HG03457 (cell line): Measurements from ENCODE around the gene OSBPL6.

Source experiments
- ATAC-seq: cut with Tn5 transposase; IDR thresholded peaks from one replicate; pipeline ENCODE4 v1.9.1; 2021; ENCODE audit warnings: moderate number of reproducible peaks; ENCODE audit not compliant: unreplicated experiment

Gene OSBPL6

DNA sequence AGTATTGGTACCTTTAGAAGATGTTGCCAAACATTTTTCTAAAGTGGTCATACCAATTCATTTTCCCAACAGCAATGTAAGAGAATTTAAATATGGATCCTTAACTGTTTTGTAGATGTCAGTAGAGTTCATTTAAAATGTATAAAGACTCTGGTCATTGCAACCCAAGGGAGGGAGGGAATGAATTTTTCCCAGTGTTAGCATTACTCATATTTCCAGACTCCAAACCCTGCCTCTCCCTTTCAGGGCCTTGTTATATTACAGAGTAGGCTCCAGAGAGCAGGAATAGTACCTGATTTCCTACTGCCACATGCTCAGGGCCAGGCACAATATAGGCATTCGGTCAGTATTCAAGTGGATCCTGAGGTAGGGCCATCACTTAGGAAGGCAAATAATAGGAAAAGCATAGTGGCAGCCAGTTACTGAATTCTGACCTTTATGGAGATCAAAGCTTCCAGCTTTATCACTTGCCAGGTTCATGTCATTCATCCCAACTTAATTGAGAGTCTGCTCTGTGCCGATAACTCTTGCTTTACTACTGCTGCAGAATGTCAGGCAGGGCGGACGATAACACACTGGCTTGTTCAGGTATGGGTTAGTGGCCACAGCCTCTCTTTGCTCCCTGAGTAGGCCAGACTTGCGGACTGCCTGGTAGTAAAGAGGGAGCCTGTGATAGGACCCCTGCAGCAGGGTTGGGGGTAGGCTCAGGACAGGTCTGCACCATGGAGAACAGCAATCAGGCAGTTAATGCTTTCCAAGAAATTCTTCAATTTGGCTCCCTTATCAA, 75.3 kb downstream of the OSBPL6 start:
- no peak for ATAC-seq

- ATAC-seq: no peak
Observed at GRCh38 chr2:178270338-178270737, 76.0 kb downstream of the OSBPL6 start.

GRCh38 chr2:178271094-178271493, 76.8 kb downstream of the OSBPL6 start:
- no peak for ATAC-seq

DNA sequence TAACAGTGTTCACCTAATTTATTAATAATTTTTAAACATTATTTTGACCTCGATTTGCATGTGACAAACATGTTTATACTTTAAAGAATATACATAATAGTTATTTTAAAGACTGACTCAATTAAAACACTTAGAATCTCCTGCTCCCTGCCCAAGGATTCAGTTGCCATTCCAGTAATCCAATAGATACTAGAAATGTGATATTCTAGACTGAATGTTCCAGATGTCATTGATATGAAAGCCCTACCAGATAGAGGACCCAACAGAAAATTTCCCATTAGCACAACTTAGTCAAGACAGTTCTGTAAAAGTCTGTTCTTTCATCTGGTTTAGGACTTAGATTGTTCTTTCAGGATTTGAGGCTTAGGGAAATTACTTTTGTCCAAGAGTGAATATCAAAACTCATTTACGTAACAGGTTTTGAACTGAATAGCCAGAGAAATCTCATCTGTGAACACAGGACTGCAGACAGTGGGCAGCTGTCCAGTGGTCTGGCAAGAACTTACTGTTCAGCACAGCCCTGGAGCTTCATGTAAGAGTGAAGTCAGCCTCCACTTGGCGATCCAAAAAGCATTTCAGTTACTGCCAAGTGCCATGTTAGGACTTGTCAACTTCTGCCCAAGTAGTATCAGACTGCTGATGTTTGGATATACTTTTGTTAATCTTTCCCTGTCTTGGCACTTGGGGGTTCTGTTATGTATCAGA, 77.5 kb downstream of the OSBPL6 start:
- no peak for ATAC-seq

GRCh38 chr2:178273787-178274360, 79.6 kb downstream of the OSBPL6 start:
- ATAC-seq: no peak

DNA sequence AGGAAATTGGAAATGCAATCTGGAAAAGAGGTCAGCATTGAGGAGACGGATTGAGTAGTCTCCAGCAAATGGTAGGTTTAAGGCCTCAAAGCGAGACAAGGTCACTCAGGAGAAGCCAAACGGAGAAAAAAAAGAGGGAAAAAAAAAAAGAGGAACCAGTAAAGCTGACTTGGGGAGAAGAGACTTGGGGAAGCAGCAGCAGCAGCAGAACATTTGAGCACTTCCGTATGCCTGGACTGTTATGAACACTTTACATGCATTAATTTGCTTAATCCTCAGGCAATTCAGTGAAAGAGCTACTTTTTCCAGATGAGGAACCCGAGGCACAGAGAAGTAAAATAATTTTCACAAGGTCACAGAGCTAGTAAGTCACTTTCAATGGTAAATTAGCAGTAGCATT, 81.3 kb downstream of the OSBPL6 start:
- no peak for ATAC-seq

GRCh38 chr2:178277741-178278197, 83.5 kb downstream of the OSBPL6 start:
- no peak for ATAC-seq

- no peak for ATAC-seq
Observed at GRCh38 chr2:178279142-178279541, 84.8 kb downstream of the OSBPL6 start.

GRCh38 chr2:178279636-178280035, 85.3 kb downstream of the OSBPL6 start:
- ATAC-seq: no peak

GRCh38 chr2:178280244-178280852, 86.0 kb downstream of the OSBPL6 start:
- ATAC-seq: no peak

DNA sequence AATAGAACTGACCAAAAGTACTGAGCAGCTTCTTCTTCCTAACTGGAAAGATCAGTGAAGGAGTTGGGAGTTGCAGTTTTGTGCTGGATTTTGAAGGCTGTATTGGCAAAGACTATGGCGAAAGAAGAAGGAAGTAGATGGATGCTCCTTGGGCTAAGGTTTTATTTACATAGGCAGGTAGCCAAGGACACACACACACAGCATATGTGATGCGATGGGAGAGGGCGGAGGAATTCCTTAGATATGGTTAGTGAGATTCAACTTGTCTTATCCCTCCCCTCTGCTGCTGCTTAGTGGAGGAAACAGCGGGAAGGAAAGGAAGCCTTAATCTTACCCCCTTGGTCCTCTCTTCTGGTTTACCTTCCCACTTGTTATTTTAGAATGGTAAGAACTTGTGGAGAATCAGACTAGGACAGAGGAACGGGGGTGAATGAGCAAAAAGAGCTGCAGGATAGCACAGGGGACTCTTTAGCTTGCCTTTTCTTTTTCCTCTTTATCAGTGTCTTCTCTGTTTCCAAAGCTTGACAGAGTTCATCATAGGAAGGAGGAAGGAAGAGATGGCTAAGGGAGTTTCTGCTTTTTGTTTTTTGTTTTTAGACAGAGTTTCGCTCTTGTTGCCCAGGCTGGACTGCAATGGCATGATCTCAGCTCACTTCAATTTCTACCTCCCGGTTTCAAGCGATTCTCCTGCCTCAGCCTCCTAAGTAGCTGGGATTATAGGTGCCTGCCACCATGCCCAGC, 87.9 kb downstream of the OSBPL6 start:
- ATAC-seq: no peak

GRCh38 chr2:178283341-178283918, 89.1 kb downstream of the OSBPL6 start:
- no peak for ATAC-seq

DNA sequence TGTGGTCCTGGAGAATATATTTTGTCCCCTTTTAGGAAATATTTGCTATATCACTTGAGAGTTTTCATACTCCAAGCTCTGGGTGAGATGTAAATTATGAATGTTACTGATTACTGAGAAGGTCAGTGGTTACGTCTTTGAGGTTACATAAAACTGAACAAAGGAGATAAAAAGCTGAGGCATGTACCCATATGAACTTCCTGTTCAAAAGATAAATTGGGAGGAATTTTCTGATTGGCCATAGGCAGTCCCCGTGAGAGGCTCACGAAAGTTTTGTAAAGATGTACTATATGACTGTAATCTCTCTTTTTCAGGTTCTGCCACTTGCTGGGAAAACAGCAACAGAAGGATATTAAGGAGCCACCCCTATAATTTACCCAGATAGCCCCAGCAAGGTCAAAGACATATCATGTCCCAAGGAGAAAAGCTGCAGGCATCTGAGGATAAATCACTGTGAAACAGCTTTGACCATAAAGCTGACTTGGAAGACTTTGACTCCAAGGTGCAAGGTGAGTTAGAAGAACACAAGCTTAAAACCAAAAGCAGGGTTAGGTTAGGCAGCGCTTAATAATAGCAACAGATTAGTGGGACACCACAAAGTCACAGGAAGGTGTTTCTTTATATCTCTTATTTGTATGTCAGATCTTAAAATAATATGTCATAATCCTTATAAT, 90.4 kb downstream of the OSBPL6 start:
- ATAC-seq: no peak

DNA sequence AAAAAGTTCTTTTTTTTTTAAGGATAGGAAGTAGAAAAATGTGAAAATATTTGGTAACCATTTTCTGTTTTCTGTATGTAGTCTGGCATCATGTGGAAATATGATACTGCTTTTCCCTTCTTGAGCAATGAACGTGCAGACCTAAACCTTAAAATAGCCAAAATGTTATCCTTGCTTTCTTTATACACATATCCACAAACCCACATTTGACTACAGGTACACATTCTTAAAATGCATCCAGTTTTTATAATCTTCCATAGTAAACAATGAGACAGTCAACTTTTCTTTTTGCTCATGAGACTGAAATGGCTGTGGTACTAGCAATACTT, 90.9 kb downstream of the OSBPL6 start:
- ATAC-seq: no peak

DNA sequence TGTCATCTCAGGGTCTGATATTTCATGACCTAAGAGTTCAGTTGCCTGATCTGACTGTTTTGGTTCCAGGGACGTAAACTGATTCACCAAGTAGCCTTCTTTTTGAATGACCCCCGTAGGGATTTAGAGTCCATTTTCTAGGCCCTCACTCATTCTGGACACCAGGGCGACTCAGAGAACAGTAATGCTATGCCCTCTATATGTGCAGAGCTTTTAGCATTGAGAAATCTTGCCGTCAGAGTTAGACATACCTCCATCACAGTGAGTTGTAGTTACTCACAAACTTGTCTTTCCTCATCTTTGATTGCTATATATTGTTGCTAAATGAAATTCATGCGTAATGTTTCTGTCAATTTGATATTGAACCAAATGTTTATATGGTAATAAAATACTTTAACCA, 92.3 kb downstream of the OSBPL6 start:
- no peak for ATAC-seq

DNA sequence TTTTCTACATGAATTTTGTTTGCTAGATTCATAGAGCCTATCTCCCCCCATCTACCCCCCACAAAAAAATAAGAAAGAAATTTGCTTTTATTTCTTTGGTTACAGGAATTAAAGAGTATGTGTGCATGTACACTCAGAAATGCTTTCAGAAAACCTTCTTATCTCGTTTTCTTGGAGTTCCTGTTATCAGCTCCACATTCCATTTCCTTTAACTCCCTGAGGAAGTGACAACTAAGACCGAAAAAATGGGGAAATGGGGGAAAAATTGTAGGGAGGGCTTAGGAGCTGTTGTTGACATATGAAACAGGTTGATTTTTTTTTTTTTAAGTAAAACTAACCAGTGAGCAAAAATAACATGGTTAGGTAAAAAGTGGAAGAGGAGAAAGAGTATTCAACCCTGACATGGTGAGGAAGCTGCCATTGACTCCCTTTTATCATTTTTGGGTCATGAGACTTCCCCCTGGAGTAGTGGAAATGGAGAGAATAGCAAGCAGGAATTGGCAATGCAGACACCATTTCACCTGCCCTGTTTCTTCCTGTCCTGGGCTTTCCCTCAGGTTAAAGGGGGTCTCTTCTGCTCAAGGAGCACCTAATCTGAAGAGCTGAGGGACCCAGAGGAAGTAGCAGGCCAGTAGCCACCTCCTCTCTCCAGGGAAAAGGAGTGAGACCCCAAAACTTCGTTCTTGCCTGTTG, 93.5 kb downstream of the OSBPL6 start:
- ATAC-seq: no peak

DNA sequence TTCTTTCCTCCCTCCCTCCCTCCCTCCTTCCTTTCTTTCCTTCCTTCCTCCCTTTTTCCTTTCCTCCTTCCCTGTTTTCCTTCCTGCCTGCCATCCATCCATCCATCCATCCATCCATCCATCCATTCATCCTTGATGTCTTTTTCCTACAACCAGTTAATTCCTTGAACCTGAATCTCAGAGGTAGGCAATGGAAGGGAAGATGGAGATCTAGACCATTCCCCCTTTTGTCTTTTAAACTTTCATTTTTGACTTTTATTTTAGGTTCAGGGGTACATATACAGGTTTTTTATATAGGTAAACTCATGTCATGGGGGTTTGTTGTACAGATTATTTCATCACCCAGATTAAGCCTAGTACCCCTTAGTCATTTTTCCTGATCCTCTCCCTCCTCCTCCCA, 97.4 kb downstream of the OSBPL6 start:
- ATAC-seq: no peak

- no peak for ATAC-seq
Observed at GRCh38 chr2:178292586-178292985, 98.3 kb downstream of the OSBPL6 start.

DNA sequence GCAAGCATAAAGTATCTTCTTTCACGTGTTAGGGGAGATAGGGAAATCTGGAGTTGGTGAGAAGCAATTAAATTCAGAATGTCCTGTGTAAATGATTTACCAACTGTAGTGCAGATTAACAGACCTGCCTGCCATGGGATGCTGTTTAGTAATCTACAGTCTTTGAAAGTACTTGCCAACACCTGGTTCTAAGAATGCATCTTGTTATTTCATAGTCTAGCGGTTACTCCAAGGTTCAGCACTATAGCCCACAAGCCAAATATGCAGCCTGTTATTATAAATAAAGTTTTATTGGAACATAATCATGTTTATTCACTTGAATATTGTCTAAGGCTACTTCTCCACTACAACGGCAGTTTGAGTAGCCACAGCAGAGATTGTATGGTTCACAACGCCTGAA, 100.8 kb downstream of the OSBPL6 start:
- no peak for ATAC-seq

DNA sequence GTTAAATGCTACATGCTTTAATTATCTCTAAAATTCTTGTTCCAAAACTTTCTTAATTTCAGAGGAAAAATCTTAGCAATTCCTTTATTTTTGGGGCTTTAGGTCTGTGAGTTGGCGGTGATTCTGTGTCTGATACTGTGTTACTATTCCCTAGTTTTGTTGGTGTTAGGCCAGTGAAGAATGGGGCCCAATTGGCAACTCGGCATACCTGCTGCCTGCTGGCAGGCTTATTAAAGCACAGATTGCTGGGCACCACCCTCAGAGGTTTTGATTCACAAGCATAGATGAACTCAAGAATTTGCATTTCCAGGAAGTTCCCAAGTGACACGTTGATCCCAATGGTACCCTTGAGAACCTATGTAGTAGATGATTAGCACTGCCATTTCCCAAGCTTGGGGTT, 101.6 kb downstream of the OSBPL6 start:
- ATAC-seq: no peak
